Dendritic cell treated with granulocyte-macrophage colony-stimulating factor and Interleukin-4, amounts not matched to agents 40 ng/mL and 50 ng/mL, for 4 days (primary cell): ENCODE data around the gene C5orf22.
"Not testable (repeated sequence)": the region's sequence is repeated elsewhere in the genome, so short reads cannot be mapped to it uniquely, and the experiment has no call there.

Source experiments
- H3K27ac Mint-ChIP-seq: one replicate; pipeline ENCODE4 v1.8.0; 2022; ENCODE audit warnings: mild to moderate bottlenecking, mixed read lengths
- H3K27me3 Mint-ChIP-seq: one replicate; pipeline ENCODE4 v1.8.0; 2022; ENCODE audit warnings: mild to moderate bottlenecking, mixed read lengths
- H3K36me3 Mint-ChIP-seq: one replicate; pipeline ENCODE4 v1.8.0; 2022; ENCODE audit warnings: low read depth, mixed read lengths
- H3K4me1 Mint-ChIP-seq: one replicate; pipeline ENCODE4 v1.8.0; 2022; ENCODE audit warnings: low read depth, mixed read lengths
- H3K4me3 Mint-ChIP-seq: one replicate; pipeline ENCODE4 v1.8.0; 2022; ENCODE audit warnings: mild to moderate bottlenecking, moderate library complexity, mixed read lengths
- H3K9me3 Mint-ChIP-seq: one replicate; pipeline ENCODE4 v1.8.0; 2022; ENCODE audit warnings: mixed read lengths
- intact Hi-C: fragments of 100-400 bp; cut with micrococcal nuclease; formaldehyde crosslinking; loops from one replicate; pipeline ENCODE4 v1.15.0; 2022

Gene C5orf22

DNA sequence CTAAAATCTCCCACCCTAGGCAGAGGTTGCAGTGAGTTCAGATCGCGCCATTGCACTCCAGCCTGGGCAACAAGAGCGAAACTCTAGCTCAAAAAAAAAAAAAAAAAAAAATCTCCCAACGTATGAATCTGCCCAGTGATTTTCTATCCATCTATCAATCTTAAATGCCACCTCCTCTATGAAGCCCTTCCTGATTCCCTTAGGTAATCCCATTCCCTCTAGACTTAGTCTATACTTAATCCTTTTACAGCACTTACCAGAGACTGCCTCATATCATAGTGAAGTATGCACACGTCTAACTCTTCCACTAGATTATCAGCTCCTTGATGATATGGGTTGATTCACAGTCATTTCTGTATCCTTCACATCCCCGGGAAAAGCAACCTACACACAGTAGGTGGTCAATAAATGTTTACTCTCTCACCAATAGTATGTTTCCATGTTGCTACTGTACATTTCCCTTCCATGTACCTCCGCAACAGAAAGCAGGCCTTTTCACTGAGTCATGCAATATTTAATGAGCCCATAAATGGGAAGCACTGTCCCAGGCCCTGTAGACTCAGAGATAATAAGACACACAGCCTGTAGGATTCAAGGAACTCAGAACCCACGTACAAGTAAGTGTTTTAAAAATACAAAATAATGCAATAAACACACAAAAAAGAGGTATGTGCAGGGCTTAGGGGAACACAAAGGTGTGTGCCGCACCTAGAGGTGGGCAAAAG lies 1.4 kb upstream of the C5orf22 start:
- peaks cover 71% of the 10 kb centered on the region for H3K36me3 Mint-ChIP-seq
- no peaks in the 10 kb centered on the region for H3K27me3 Mint-ChIP-seq
- intact Hi-C loops, result loop anchor here (5.0 to 10.0 kb wide), 2 partner anchors 782 to 1934 kb away; partner anchors contain the start of gene MTMR12
- H3K27ac Mint-ChIP-seq, result no peak overlapping the region
- H3K4me1 Mint-ChIP-seq, result peaks cover 41% of the 10 kb centered on the region
- peak overlapping the region; percentile 81 for H3K4me3 Mint-ChIP-seq
- no peaks in the 10 kb centered on the region for H3K9me3 Mint-ChIP-seq

DNA sequence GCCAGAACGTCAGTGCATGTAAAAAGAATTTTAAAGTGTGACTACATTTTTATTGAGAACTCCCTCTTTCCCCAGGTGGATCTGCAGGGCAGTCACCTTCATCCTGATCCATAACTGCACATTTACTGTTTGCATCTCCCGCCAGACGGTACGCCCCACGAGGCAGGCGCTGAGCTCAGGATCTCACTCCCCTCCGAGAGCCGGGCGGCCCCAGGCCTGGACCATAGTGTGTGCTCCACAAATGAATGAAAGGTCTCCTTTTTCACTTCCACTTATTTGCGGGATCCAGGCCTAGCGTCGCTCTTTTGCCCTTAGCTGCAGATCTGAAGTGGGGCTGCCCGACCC lies 586 bp upstream of the C5orf22 start:
- no peaks in the 10 kb centered on the region for H3K9me3 Mint-ChIP-seq
- peaks cover 71% of the 10 kb centered on the region for H3K36me3 Mint-ChIP-seq
- H3K4me3 Mint-ChIP-seq, result peak overlapping the region; percentile 81
- intact Hi-C loops, result loop anchor here (5.0 to 10.0 kb wide), 2 partner anchors 781 to 1933 kb away; partner anchors contain the start of gene MTMR12
- H3K27ac Mint-ChIP-seq, result peak overlapping the region; percentile 84
- no peaks in the 10 kb centered on the region for H3K27me3 Mint-ChIP-seq
- peaks cover 41% of the 10 kb centered on the region for H3K4me1 Mint-ChIP-seq

GRCh38 chr5:31534527-31535046 lies 2.5 kb downstream of the C5orf22 start:
- H3K27ac Mint-ChIP-seq, result no peak overlapping the region
- H3K4me1 Mint-ChIP-seq, result peaks cover 40% of the 10 kb centered on the region
- no peaks in the 10 kb centered on the region for H3K9me3 Mint-ChIP-seq
- peaks cover 68% of the 10 kb centered on the region for H3K36me3 Mint-ChIP-seq
- intact Hi-C loops, result loop anchor here (5.0 to 10.0 kb wide), 2 partner anchors 778 to 1930 kb away; partner anchors contain the start of gene MTMR12
- no peak overlapping the region for H3K4me3 Mint-ChIP-seq
- H3K27me3 Mint-ChIP-seq, result no peaks in the 10 kb centered on the region

GRCh38 chr5:31536873-31537272 lies 4.8 kb downstream of the C5orf22 start:
- peaks cover 73% of the 10 kb centered on the region for H3K36me3 Mint-ChIP-seq
- no peaks in the 10 kb centered on the region for H3K9me3 Mint-ChIP-seq
- no peaks in the 10 kb centered on the region for H3K27me3 Mint-ChIP-seq
- intact Hi-C loops, result loop anchor here (10.0 kb wide), 1 partner anchor 1928 kb away; no protein-coding TSS in a partner anchor
- peaks cover 19% of the 10 kb centered on the region for H3K4me1 Mint-ChIP-seq
- H3K27ac Mint-ChIP-seq, result no peak overlapping the region
- H3K4me3 Mint-ChIP-seq, result no peak overlapping the region

- H3K4me3 Mint-ChIP-seq, result no peak overlapping the region
- H3K36me3 Mint-ChIP-seq, result peaks cover 73% of the 10 kb centered on the region
- no peaks in the 10 kb centered on the region for H3K27me3 Mint-ChIP-seq
- H3K27ac Mint-ChIP-seq, result no peak overlapping the region
- peaks cover 19% of the 10 kb centered on the region for H3K4me1 Mint-ChIP-seq
- H3K9me3 Mint-ChIP-seq, result no peaks in the 10 kb centered on the region
- intact Hi-C loops, result loop anchor here (10.0 kb wide), 1 partner anchor 1927 kb away; no protein-coding TSS in a partner anchor
Observed at GRCh38 chr5:31537349-31537748, 5.2 kb downstream of the C5orf22 start.

- H3K27me3 Mint-ChIP-seq, result no peaks in the 10 kb centered on the region
- H3K36me3 Mint-ChIP-seq, result peaks cover 76% of the 10 kb centered on the region
- H3K4me3 Mint-ChIP-seq, result no peak overlapping the region
- no peaks in the 10 kb centered on the region for H3K9me3 Mint-ChIP-seq
- intact Hi-C loops, result loop anchor here (10.0 kb wide), 1 partner anchor 1927 kb away; no protein-coding TSS in a partner anchor
- H3K27ac Mint-ChIP-seq, result no peak overlapping the region
- H3K4me1 Mint-ChIP-seq, result peaks cover 17% of the 10 kb centered on the region
Observed at GRCh38 chr5:31537851-31538250, 5.8 kb downstream of the C5orf22 start.

DNA sequence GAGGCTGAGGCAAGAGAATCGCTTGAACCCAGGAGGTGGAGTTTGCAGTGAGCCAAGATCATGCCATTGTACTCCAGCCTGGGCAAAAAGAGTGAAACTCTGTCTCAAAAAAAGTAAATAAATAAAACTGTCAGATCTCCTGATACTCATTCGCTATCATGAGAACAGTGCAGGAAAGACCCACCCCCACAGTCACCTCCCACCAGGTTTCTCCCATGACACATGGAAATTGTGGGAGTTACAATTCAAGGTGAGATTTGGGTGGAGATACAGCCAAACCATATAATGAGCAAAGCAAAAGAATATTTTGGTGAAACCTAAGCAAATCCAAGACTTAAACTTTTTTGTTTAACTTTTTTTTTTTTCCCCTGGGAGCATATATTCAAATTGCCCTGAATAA lies 17.0 kb downstream of the C5orf22 start:
- H3K36me3 Mint-ChIP-seq, result peaks cover 92% of the 10 kb centered on the region
- intact Hi-C loops, H3K27me3 Mint-ChIP-seq, H3K9me3 Mint-ChIP-seq, H3K4me3 Mint-ChIP-seq, H3K4me1 Mint-ChIP-seq, H3K27ac Mint-ChIP-seq: not testable (repeated sequence)

DNA sequence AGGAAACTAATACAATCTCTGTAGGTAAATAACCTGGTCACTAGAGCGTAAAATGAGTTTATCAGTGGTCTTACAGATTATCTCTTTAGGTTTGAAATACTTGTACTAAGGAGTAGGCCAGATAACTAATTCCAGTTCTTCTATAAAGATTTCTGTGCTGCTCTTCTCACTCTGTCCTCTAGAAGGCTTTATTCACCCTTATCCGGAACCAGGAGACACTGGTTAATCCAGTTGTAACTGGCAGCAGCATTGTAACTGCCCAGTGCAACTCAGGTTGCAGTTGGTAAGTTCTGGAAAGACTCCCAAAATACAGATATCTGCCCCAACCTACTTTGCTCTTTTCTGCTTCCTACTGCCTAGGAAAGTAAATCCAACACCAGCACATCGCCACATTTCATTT lies 19.8 kb downstream of the C5orf22 start:
- Mint-ChIP-seq H3K36me3 (peaks cover 91% of the 10 kb centered on the region), H3K27ac (no peak overlapping the region), H3K4me1 (no peaks in the 10 kb centered on the region), H3K27me3 (no peaks in the 10 kb centered on the region), H3K4me3 (no peak overlapping the region), H3K9me3 (no peaks in the 10 kb centered on the region)
- intact Hi-C loops, result loop anchor here (5.0 kb wide), 1 partner anchor 840 kb away; no protein-coding TSS in a partner anchor

- Mint-ChIP-seq H3K4me1 (no peaks in the 10 kb centered on the region), H3K9me3 (no peaks in the 10 kb centered on the region), H3K27me3 (no peaks in the 10 kb centered on the region), H3K36me3 (peaks cover 79% of the 10 kb centered on the region), H3K27ac (no peak overlapping the region), H3K4me3 (no peak overlapping the region)
- intact Hi-C loops, result loop anchor here (5.0 kb wide), 1 partner anchor 838 kb away; no protein-coding TSS in a partner anchor
Observed at GRCh38 chr5:31553863-31554262, 21.8 kb downstream of the C5orf22 start.

DNA sequence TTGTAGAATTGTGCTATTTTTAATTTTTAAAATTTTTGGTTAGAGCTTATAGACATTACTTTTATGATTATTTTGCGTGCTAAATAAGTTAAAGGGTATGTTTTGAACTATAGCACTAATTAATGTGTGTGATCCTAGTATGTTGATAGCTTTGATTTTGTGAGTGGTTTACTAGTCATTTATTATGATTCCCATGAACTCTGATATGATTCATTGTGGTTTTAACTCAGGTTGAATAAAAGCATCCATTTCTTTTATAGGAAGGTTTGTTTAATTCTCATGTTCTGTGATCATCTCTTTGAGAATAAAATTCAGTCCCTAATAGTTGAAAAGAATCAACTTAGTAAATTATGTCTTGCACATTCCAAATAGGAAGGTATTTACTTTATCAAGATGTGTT lies 22.5 kb downstream of the C5orf22 start:
- Mint-ChIP-seq H3K27me3 (no peaks in the 10 kb centered on the region), H3K9me3 (no peaks in the 10 kb centered on the region), H3K4me1 (no peaks in the 10 kb centered on the region), H3K4me3 (no peak overlapping the region), H3K27ac (no peak overlapping the region), H3K36me3 (peaks cover 75% of the 10 kb centered on the region)
- intact Hi-C loops, result loop anchor here (5.0 kb wide), 1 partner anchor 838 kb away; no protein-coding TSS in a partner anchor

DNA sequence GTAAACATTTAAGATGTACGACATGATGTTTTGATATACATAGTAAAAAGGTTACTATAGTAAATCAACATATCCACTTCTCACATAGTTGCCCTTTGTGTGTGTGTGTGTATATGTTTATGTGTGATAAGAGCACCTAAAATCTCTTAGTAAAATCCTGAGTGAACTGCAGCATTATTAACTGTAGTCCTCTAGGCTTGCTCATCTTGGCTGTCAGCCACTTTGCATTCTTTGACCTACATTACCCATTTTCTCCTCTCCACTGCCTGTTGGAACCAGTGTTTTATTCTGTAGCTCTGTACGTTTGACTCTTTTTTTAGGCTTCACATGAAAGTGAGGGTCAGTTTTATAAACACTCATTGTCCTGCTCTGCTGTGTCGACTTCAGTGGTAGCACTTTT lies 24.4 kb downstream of the C5orf22 start:
- H3K27me3 Mint-ChIP-seq, result no peaks in the 10 kb centered on the region
- no peaks in the 10 kb centered on the region for H3K4me1 Mint-ChIP-seq
- H3K9me3 Mint-ChIP-seq, result no peaks in the 10 kb centered on the region
- no peak overlapping the region for H3K4me3 Mint-ChIP-seq
- intact Hi-C loops, result no loop called here
- peaks cover 59% of the 10 kb centered on the region for H3K36me3 Mint-ChIP-seq
- no peak overlapping the region for H3K27ac Mint-ChIP-seq

DNA sequence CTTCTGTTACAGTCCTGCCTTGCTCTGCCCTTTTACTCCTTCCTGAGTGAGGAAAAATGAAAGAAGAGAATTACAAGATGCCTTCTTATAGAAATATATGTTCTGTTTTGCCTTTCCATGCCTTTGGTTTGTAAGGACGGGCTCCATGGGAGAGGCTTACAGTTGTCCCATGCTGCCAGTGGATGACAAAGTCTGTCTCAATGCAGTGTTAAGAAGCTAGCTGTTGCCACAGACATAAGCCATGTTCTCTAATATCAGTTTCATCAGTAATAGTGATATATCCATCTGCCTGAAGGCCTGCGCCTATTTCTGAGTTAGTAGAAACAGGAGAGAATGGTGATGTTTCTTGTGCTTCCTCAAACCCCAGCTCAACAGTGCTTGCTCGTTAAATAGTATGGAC lies 27.8 kb downstream of the C5orf22 start:
- no peaks in the 10 kb centered on the region for H3K27me3 Mint-ChIP-seq
- no peaks in the 10 kb centered on the region for H3K4me1 Mint-ChIP-seq
- no peak overlapping the region for H3K4me3 Mint-ChIP-seq
- intact Hi-C loops, result no loop called here
- peaks cover 6% of the 10 kb centered on the region for H3K9me3 Mint-ChIP-seq
- no peak overlapping the region for H3K27ac Mint-ChIP-seq
- H3K36me3 Mint-ChIP-seq, result peaks cover 30% of the 10 kb centered on the region

- Mint-ChIP-seq H3K9me3 (peaks cover 21% of the 10 kb centered on the region), H3K4me1 (peaks cover 11% of the 10 kb centered on the region), H3K36me3 (peaks cover 13% of the 10 kb centered on the region), H3K4me3 (no peak overlapping the region), H3K27ac (no peak overlapping the region), H3K27me3 (no peaks in the 10 kb centered on the region)
- intact Hi-C loops, result no loop called here
Observed at GRCh38 chr5:31561946-31562345, 29.8 kb downstream of the C5orf22 start.

DNA sequence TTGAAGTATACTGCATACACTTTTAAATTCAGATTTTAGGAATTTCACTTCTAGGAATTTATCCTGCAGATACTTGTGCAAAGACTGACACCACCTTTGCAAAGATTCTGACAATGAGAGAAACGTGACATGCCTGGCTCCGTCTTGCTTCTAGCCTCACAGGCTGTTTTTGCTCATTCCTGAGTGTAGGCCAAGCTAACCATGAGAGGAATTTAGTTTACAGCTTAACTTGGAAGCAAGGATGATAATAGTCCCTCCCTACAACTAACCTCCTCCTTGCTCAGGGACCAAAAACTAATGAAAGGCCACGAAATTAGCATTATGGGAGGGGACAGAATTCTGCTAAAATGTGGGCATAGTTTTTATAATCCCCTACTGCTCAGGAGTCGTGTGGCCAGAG lies 31.1 kb downstream of the C5orf22 start:
- Mint-ChIP-seq H3K36me3 (peaks cover 6% of the 10 kb centered on the region), H3K4me1 (peaks cover 11% of the 10 kb centered on the region), H3K27me3 (no peaks in the 10 kb centered on the region), H3K27ac (no peak overlapping the region), H3K4me3 (no peak overlapping the region), H3K9me3 (peaks cover 21% of the 10 kb centered on the region)
- intact Hi-C loops, result no loop called here
